D721Med (cell line): ENCODE results near the gene LCN9.

Source experiments
- DNase-seq: peaks from one replicate; pipeline ENCODE4 v3.0.0; 2011; ENCODE audit warnings: low spot score; ENCODE audit not compliant: insufficient read length
- FAIRE-seq: peaks from 2 replicates; lab custom pipeline; 2011; peaks lifted over from hg19 to GRCh38; lab: Jason Lieb, UNC
- CTCF ChIP-seq: IDR thresholded peaks from 2 replicates; pipeline ENCODE4 v1.5.1; 2012; ENCODE audit warnings: mild to moderate bottlenecking, control low read depth; ENCODE audit not compliant: insufficient read depth; ENCODE audit errors: missing control alignments

LCN9 gene

GRCh38 chr9:135693771-135694170, 30.7 kb downstream of the LCN9 start:
- no peak for DNase-seq
- no peak for TF ChIP-seq CTCF
- FAIRE-seq: no peak

GRCh38 chr9:135694414-135694813, 31.3 kb downstream of the LCN9 start:
- TF ChIP-seq CTCF: no peak
- FAIRE-seq (no peak), DNase-seq (no peak)

- no peak for FAIRE-seq
- no peak for DNase-seq
- no peak for TF ChIP-seq CTCF
Observed at GRCh38 chr9:135695036-135695435, 31.9 kb downstream of the LCN9 start.

GRCh38 chr9:135695642-135696041, 32.5 kb downstream of the LCN9 start:
- no peak for DNase-seq
- TF ChIP-seq CTCF: no peak
- no peak for FAIRE-seq

- FAIRE-seq (no peak), DNase-seq (no peak)
- no peak for TF ChIP-seq CTCF
Observed at GRCh38 chr9:135696446-135696845, 33.3 kb downstream of the LCN9 start.

GRCh38 chr9:135697226-135697625, 34.1 kb downstream of the LCN9 start:
- DNase-seq: no peak
- FAIRE-seq: no peak
- TF ChIP-seq CTCF: no peak

- no peak for DNase-seq
- FAIRE-seq: no peak
- TF ChIP-seq CTCF: no peak
Observed at GRCh38 chr9:135698236-135698635, 35.1 kb downstream of the LCN9 start.
